Transverse colon (tissue), 4 donors: ENCODE data around the gene MROH9. TPM values are rescaled to one million over a fixed set of nuclear protein-coding genes. Genes with fewer than 3 reads are reported as not detected.

ENCODE experiments used
- DNase-seq: peaks from one replicate; pipeline ENCODE4 v3.0.0-alpha.2; 2019
- H3K27ac ChIP-seq, 4 donors: fragments of 200-600 bp; sonication (generic); 2 replicates each; pipeline ENCODE4 v1.5.1; 2016 to 2018; ENCODE audit warnings: inconsistent platforms in 4 of 4
- H3K27me3 ChIP-seq: fragments of 200-600 bp; sonication (generic); 2 replicates; pipeline ENCODE4 v1.5.1; 2017; ENCODE audit warnings: inconsistent platforms
- H3K36me3 ChIP-seq, 4 donors: fragments of 200-600 bp; sonication (generic); 2 replicates each; pipeline ENCODE4 v1.5.1; 2017 to 2019; ENCODE audit warnings: inconsistent platforms in 4 of 4
- H3K4me1 ChIP-seq, 4 donors: fragments of 200-600 bp; sonication (generic); 2 replicates each; pipeline ENCODE4 v1.5.1; 2017 to 2020; ENCODE audit warnings: inconsistent platforms in 4 of 4
- H3K4me3 ChIP-seq, 4 donors: fragments of 200-600 bp; sonication (generic); 1 replicate in 1 of 4; 2 replicates in 3 of 4; pipeline versions ENCODE4 v1.5.1 to v1.6.1; 2017 to 2019; ENCODE audit warnings: inconsistent platforms in 4 of 4
- H3K9me3 ChIP-seq, 2 donors: fragments of 200-600 bp; sonication (generic); 2 replicates each; pipeline ENCODE4 v1.5.1; 2017 to 2019; ENCODE audit warnings: inconsistent platforms in 2 of 2
- CTCF ChIP-seq, 5 experiments: fragments of 200-600 bp in 3 of 5; fragments of 450-650 bp in 2 of 5; sonication (generic) in 3 of 5; IDR thresholded peaks; 1 replicate in 2 of 5; 2 replicates in 3 of 5; pipeline ENCODE4 v1.5.1; 2016 to 2017; ENCODE audit warnings: antibody characterized with exemption in 5 of 5, inconsistent platforms in 3 of 5, mild to moderate bottlenecking in 2 of 5, moderate library complexity in 1 of 5
- EP300 ChIP-seq: sonication (generic); formaldehyde crosslinking; IDR thresholded peaks from one replicate; pipeline ENCODE4 v1.6.1; 2017; ENCODE audit warnings: antibody characterized with exemption, low read depth
- POLR2A ChIP-seq: fragments of 450-650 bp; IDR thresholded peaks from one replicate; pipeline ENCODE4 v1.6.1; 2016; ENCODE audit warnings: antibody characterized with exemption, mild to moderate bottlenecking, moderate library complexity
- POLR2AphosphoS5 ChIP-seq, 3 donors: sonication (generic); formaldehyde crosslinking; IDR thresholded peaks; one replicate each; pipeline ENCODE4 v1.6.1; 2016; ENCODE audit warnings: antibody characterized with exemption in 3 of 3
- WGBS, 2 donors: methylation state at CpG; one replicate each; pipeline ENCODE4 v1.1.5; 2018; ENCODE audit warnings: low coverage in 1 of 2; 5-methylcytosine and 5-hydroxymethylcytosine counted together
- in situ Hi-C, 4 donors: fragments of 200-750 bp; cut with MboI; loops; one replicate each; pipeline versions ENCODE4 v1.15.0 to v1.15.1; 2017; ENCODE audit warnings: low sequenced_read_pairs in 3 of 4, low pct_ligation_motif_present in 1 of 4, low pct_unique_long_range_greater_than_20kb in 1 of 4
- intact Hi-C: fragments of 100-400 bp; cut with DNase I; formaldehyde crosslinking; loops from one replicate; pipeline ENCODE4 v1.15.1; 2023; ENCODE audit warnings: low total_unique reads
- total RNA-seq, 4 donors: library from RNA; depleted of rRNA; stranded (reverse); fragments of >200 nt; gene quantifications; one replicate each; pipeline ENCODE4 v1.1.0, GENCODE V29; 2016

MROH9 gene
- total RNA-seq, 4 donors from 2014 or later: not detected

- Histone ChIP-seq H3K9me3 (no peaks in the 10 kb centered on the region), H3K27ac (no peak overlapping the region), H3K36me3 (no peaks in the 10 kb centered on the region), H3K4me1 (peaks cover 0 to 19% (median 4%) of the 10 kb centered on the region in 4 donors), H3K4me3 (no peak overlapping the region), H3K27me3 (no peaks in the 10 kb centered on the region)
- in situ Hi-C loops: loop anchor here in 1 of 4 donors (25.0 kb wide), 1 partner anchor 980 kb away; no protein-coding TSS in a partner anchor
- no peak for TF ChIP-seq EP300
- peak; percentile 41 for TF ChIP-seq POLR2A
- peak in 2 of 3 donors; percentile 68 for TF ChIP-seq POLR2AphosphoS5 (IDR thresholded peaks at IDR 0.05)
- TF ChIP-seq CTCF (IDR thresholded peaks at IDR 0.05): no peak
- intact Hi-C loops: no loop called here
- WGBS, 2 donors: 51 to 57% methylated on average over 2 to 3 of the region's 3 CpGs
- peak; percentile 30 for DNase-seq
Measured at GRCh38 chr1:170891872-170892271, 43.5 kb upstream of the MROH9 start.

- 69 to 89% methylated on average over 1 to 2 of the region's 2 CpGs for WGBS, 2 donors
- Histone ChIP-seq H3K27me3 (no peaks in the 10 kb centered on the region), H3K27ac (no peak overlapping the region), H3K4me1 (peaks cover 0 to under 1% (median 0%) of the 10 kb centered on the region in 4 donors), H3K4me3 (no peak overlapping the region), H3K9me3 (no peaks in the 10 kb centered on the region), H3K36me3 (no peaks in the 10 kb centered on the region)
- no peak for DNase-seq
- TF ChIP-seq POLR2AphosphoS5 (IDR thresholded peaks at IDR 0.05) (no peak), POLR2A (no peak)
- intact Hi-C loops: no loop called here
- in situ Hi-C loops: loop anchor here in 1 of 4 donors (25.0 kb wide), 1 partner anchor 981 kb away; no protein-coding TSS in a partner anchor
Measured at GRCh38 chr1:170893655-170894297, 41.6 kb upstream of the MROH9 start.

DNA sequence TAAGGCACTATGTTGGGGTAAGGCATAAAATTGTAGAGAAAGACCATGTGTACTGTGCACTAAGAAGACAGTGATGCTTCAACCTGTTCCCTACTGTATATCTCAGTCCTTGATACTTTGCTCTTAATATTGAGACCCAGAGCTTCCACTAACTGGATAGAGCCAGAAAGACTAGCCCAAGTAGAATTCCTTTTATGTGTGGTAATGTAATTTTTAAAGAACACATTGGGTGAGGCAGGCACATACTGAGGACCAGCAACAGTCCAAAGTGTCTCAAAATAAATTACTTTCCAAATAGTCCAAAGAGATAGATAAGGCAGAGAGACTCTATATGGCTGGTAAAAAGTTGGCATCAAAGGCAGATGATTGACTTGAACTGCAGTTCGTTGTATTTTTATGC is 31.4 kb upstream of the MROH9 start:
- no peak for TF ChIP-seq POLR2A
- TF ChIP-seq POLR2AphosphoS5 (IDR thresholded peaks at IDR 0.05): no peak
- TF ChIP-seq EP300: no peak
- TF ChIP-seq CTCF (IDR thresholded peaks at IDR 0.05): no peak
- H3K4me3 ChIP-seq: no peak overlapping the region
- DNase-seq: no peak
- H3K36me3 ChIP-seq: no peaks in the 10 kb centered on the region
- no peak overlapping the region for H3K27ac ChIP-seq
- intact Hi-C loops: no loop called here
- H3K4me1 ChIP-seq: no peaks in the 10 kb centered on the region
- in situ Hi-C loops: no loop called here
- H3K27me3 ChIP-seq: no peaks in the 10 kb centered on the region
- WGBS, 2 donors: 71 to 88% methylated on average over 1 of the region's 1 CpG
- no peaks in the 10 kb centered on the region for H3K9me3 ChIP-seq

DNA sequence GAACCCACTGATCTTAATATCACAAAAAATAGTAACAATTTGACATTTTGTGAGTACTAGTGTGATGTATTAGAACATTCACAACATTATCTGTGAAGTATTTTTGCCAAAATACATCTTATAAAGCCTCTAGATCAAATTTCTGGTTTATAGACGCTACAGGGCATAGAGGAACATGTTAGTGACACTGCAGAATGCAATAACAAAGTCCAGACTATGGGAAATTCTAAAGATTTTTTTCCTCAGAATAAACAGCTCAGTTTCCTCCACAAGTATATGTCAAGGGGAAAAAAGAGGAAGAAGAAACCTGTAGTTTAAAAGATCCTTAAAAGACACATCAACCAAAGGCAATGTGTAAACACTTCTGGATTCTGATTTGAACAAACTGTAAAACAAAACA is 26.4 kb upstream of the MROH9 start:
- TF ChIP-seq POLR2AphosphoS5 (IDR thresholded peaks at IDR 0.05): no peak
- no peak for TF ChIP-seq POLR2A
- TF ChIP-seq CTCF (IDR thresholded peaks at IDR 0.05): no peak
- TF ChIP-seq EP300: no peak
- intact Hi-C loops (no loop called here), in situ Hi-C loops (no loop called here)
- no peak for DNase-seq
- Histone ChIP-seq H3K27me3 (no peaks in the 10 kb centered on the region), H3K36me3 (no peaks in the 10 kb centered on the region), H3K27ac (no peak overlapping the region), H3K4me1 (no peaks in the 10 kb centered on the region), H3K9me3 (no peaks in the 10 kb centered on the region), H3K4me3 (no peak overlapping the region)
- 62 to 67% methylated on average over 1 of the region's 1 CpG for WGBS, 2 donors

DNA sequence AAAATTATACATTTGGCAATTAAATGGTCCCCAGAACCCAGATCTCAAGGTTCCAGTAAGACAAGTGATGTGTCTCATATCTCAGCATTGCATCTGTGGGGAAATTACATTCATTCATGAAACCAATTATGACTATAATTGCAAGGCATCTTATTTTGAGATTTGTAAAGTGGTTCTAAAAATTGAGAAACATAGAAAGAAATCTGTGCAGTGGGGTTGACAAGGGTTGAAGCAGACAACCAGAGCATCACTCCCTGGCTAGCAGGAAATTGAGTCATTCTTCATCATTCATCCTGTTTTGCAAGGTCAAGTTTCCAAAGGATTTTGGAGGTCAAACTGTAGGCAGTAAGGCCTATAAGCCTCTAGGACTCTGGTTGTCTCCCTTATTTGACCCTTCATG is 25.1 kb upstream of the MROH9 start:
- no peak overlapping the region for H3K27ac ChIP-seq
- no peaks in the 10 kb centered on the region for H3K9me3 ChIP-seq
- in situ Hi-C loops: no loop called here
- H3K36me3 ChIP-seq: no peaks in the 10 kb centered on the region
- no peak for TF ChIP-seq POLR2A
- no peak for TF ChIP-seq POLR2AphosphoS5 (IDR thresholded peaks at IDR 0.05)
- no peak for TF ChIP-seq EP300
- no peak for TF ChIP-seq CTCF (IDR thresholded peaks at IDR 0.05)
- no peak overlapping the region for H3K4me3 ChIP-seq
- no peak for DNase-seq
- H3K4me1 ChIP-seq: no peaks in the 10 kb centered on the region
- H3K27me3 ChIP-seq: no peaks in the 10 kb centered on the region
- intact Hi-C loops: no loop called here
